ENCODE data around the gene ZNF559.

ZNF559 gene

DNA sequence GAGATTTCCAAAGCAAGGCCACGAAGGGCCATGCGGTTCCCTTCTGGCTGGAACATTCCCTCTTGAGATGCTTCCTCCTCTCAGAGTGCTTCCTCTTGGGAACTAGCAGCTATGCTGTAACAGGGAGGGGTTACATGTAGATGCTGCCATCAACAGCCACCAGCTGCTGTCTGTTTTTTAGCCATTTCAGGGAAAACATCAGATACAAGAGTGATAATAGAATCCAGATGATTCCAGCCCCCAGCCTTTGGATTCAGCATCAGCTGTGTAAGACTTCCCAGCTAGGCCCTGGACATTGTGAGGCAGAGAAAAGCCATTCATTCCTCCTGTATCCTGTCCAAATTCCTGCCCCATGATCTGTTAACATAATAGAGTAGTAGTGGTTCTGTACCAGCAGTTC lies 30.7 kb downstream of the ZNF559 start:
- DNase-seq (ENCODE audit: low spot score): no peak

DNA sequence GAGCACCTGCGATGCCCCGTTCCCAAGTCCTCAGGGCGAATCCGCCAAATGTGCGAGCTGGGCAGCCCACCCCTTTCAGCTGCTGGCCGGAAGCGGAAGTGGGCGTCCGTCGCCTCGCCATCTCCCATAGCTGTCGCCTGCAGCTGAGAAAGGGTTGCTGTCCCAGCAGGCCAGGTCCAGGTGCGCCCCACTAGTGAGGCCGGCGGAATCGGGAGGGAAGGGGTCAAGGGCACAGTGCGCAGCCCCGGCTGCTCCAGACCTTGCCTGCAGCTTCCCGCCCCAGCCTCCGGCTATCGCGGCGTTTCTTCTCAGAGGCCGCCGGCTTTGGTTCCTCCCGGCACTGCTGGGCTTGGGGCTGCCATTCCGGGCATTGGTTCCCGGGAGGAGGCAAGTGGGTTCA lies 38.9 kb downstream of the ZNF559 start, which contains the start of gene ZNF177:
ZNF177 (plus strand) TSS at position 109 of the 400 bp plus-strand sequence. CDS start 15,299 bp downstream, outside the sequence.
- no peak for DNase-seq (ENCODE audit: low spot score)

DNA sequence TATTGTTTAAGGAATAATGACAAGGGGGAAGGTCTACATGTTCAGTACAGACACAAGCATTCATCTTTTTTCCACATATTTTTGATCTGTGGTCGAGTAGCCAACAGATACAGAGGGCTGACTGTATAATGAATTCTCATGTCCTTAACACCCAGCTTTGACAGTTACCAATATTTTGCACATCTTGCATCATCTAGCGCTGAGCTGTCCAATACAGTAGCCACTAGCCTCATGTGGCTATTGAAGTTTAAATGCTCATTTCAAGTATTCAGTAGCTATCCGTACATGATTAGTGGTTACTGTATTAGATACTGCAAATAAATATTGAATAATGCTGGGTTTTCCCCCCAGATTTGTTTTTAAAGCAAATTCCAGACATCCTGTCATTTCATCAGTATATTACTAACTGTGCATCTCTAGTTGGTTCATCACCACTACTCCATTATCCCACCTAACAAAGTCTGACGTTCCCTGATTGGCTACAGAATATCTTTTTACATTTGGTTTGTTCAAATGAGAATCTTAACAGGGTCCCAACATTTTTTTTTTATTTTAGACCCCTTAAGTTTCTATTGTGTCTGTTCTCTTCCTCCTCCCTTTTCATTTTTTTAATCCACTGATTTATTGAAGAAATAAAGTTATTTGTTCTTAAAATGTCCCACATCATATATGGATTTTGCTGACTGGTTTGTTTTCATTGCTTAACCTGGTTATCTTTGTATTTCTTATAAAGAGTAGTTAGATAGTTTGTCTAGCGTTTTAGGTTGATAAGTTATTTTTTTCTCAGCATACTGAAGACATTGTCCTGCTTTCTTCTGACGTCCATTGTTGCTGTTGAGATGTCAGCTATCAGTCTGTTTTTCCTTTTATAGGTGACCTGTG lies 47.0 kb downstream of the ZNF559 start:
- DNase-seq (ENCODE audit: low spot score): no peak

DNA sequence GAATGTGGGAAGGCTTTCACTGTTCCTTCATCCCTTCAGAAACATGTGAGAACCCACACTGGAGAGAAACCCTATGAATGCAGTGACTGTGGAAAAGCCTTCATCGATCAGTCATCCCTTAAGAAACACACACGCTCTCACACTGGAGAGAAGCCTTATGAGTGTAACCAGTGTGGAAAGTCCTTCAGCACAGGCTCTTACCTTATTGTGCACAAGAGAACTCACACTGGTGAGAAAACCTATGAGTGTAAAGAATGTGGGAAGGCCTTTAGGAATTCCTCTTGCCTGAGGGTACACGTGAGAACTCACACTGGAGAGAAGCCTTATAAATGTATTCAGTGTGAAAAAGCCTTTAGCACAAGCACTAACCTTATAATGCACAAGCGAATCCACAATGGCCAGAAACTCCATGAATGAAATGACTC lies 57.4 kb downstream of the ZNF559 start:
- no peak for DNase-seq (ENCODE audit: low spot score)

All from HuH-7 (cell line).